GM18909 (cell line): ENCODE results near the gene DAND5.

Experiments used
- ATAC-seq: cut with Tn5 transposase; IDR thresholded peaks from one replicate; pipeline ENCODE4 v1.9.1; 2021; ENCODE audit warnings: mild to moderate bottlenecking; ENCODE audit not compliant: unreplicated experiment, poor library complexity

Gene DAND5

GRCh38 chr19:12990853-12991252 is 21.5 kb downstream of the DAND5 start:
- no peak for ATAC-seq

- no peak for ATAC-seq
These were observed 21.9 kb downstream of the DAND5 start for GRCh38 chr19:12991296-12991695.

- ATAC-seq = no peak
These were observed 23.4 kb downstream of the DAND5 start for GRCh38 chr19:12992729-12993128.

GRCh38 chr19:12993562-12993961 is 24.2 kb downstream of the DAND5 start:
- ATAC-seq = no peak

GRCh38 chr19:12994701-12995595 is 25.6 kb downstream of the DAND5 start, which contains the start of gene NFIX:
NFIX (plus strand) TSS chr19:12995475; CDS start chr19:12995838, 363 bp downstream.
- ATAC-seq = no peak

- no peak for ATAC-seq
These were observed 26.4 kb downstream of the DAND5 start for GRCh38 chr19:12995596-12996405.

GRCh38 chr19:12996406-12997094 is 27.2 kb downstream of the DAND5 start:
- no peak for ATAC-seq

- ATAC-seq = no peak
These were observed 28.0 kb downstream of the DAND5 start for GRCh38 chr19:12997179-12997966.

GRCh38 chr19:12997967-12998940 is 28.9 kb downstream of the DAND5 start:
- ATAC-seq = no peak

GRCh38 chr19:13001166-13001501 is 31.8 kb downstream of the DAND5 start:
- no peak for ATAC-seq

- ATAC-seq = no peak
These were observed 32.3 kb downstream of the DAND5 start for GRCh38 chr19:13001502-13002165.

GRCh38 chr19:13002166-13002898 is 33.0 kb downstream of the DAND5 start:
- ATAC-seq = no peak

GRCh38 chr19:13003081-13003480 is 33.7 kb downstream of the DAND5 start:
- ATAC-seq = no peak

- no peak for ATAC-seq
These were observed 34.9 kb downstream of the DAND5 start for GRCh38 chr19:13004273-13004672.

- ATAC-seq = no peak
These were observed 35.9 kb downstream of the DAND5 start for GRCh38 chr19:13005253-13005652.

GRCh38 chr19:13005861-13006370 is 36.5 kb downstream of the DAND5 start:
- ATAC-seq = no peak

- ATAC-seq = no peak
These were observed 37.3 kb downstream of the DAND5 start for GRCh38 chr19:13006431-13007281.
